ENCODE data around the gene RPL22L1. TPM values are rescaled to one million over a fixed set of nuclear protein-coding genes. Genes with fewer than 3 reads are reported as not detected.
"Not testable (repeated sequence)": the region's sequence is repeated elsewhere in the genome, so short reads cannot be mapped to it uniquely, and the experiment has no call there.

Gene RPL22L1
- total RNA-seq, 1 experiment from 2014 or later: 409 TPM

GRCh38 chr3:170893895-170894294 lies 23.9 kb upstream of the RPL22L1 start:
- POLR2A ChIA-PET: interaction anchor here (0.6 to 1.2 kb wide), 2 partner anchors 20 to 24 kb away, joined by 3 read pairs; no protein-coding TSS in a partner anchor
- BruUV-seq (replicated peaks): no TSS peak
- no peaks in the 10 kb centered on the region for H3K9me3 Mint-ChIP-seq (ENCODE audit: unreplicated experiment)
- intact Hi-C loops (cut with micrococcal nuclease): no loop called here
- DNase-seq (ENCODE audit: unreplicated experiment): no peak
- H3K36me3 Mint-ChIP-seq (ENCODE audit: insufficient read depth, unreplicated experiment): no peaks in the 10 kb centered on the region
- H3K4me1 Mint-ChIP-seq (ENCODE audit: insufficient read depth, unreplicated experiment): no peaks in the 10 kb centered on the region
- no peaks in the 10 kb centered on the region for H3K27me3 Mint-ChIP-seq (ENCODE audit: insufficient read depth, unreplicated experiment)
- no peak for TF ChIP-seq CTCF (IDR thresholded peaks at IDR 0.05; ENCODE audit: unreplicated experiment)
- H3K27ac Mint-ChIP-seq (ENCODE audit: low read depth, unreplicated experiment): no peak overlapping the region
- no peak overlapping the region for H3K4me3 Mint-ChIP-seq (ENCODE audit: unreplicated experiment)
- CTCF ChIA-PET: interaction anchor here (0.6 kb wide), 1 partner anchor 462 kb away, joined by 6 read pairs; no protein-coding TSS in a partner anchor

- no peak for DNase-seq (ENCODE audit: unreplicated experiment)
- Mint-ChIP-seq H3K4me1 (ENCODE audit: insufficient read depth, unreplicated experiment) (no peaks in the 10 kb centered on the region), H3K27ac (ENCODE audit: low read depth, unreplicated experiment) (no peak overlapping the region), H3K4me3 (ENCODE audit: unreplicated experiment) (no peak overlapping the region), H3K36me3 (ENCODE audit: insufficient read depth, unreplicated experiment) (no peaks in the 10 kb centered on the region), H3K27me3 (ENCODE audit: insufficient read depth, unreplicated experiment) (no peaks in the 10 kb centered on the region), H3K9me3 (ENCODE audit: unreplicated experiment) (no peaks in the 10 kb centered on the region)
- ChIA-PET CTCF (interaction anchor here (0.6 kb wide), 1 partner anchor 22 kb away, joined by 6 read pairs; no protein-coding TSS in a partner anchor), POLR2A (interaction anchor here (0.6 kb wide), 1 partner anchor 537 kb away, joined by 3 read pairs; no protein-coding TSS in a partner anchor)
- no TSS peak for BruUV-seq (replicated peaks)
- intact Hi-C loops (cut with micrococcal nuclease): no loop called here
- TF ChIP-seq CTCF (IDR thresholded peaks at IDR 0.05; ENCODE audit: unreplicated experiment): no peak
These were observed 19.6 kb upstream of the RPL22L1 start for GRCh38 chr3:170889630-170890029.

- H3K27ac Mint-ChIP-seq (ENCODE audit: low read depth, unreplicated experiment): no peak overlapping the region
- DNase-seq (ENCODE audit: unreplicated experiment): no peak
- no peak overlapping the region for H3K4me3 Mint-ChIP-seq (ENCODE audit: unreplicated experiment)
- POLR2A ChIA-PET: no interaction called here
- no peaks in the 10 kb centered on the region for H3K27me3 Mint-ChIP-seq (ENCODE audit: insufficient read depth, unreplicated experiment)
- H3K36me3 Mint-ChIP-seq (ENCODE audit: insufficient read depth, unreplicated experiment): no peaks in the 10 kb centered on the region
- H3K4me1 Mint-ChIP-seq (ENCODE audit: insufficient read depth, unreplicated experiment): no peaks in the 10 kb centered on the region
- no peak for TF ChIP-seq CTCF (IDR thresholded peaks at IDR 0.05; ENCODE audit: unreplicated experiment)
- BruUV-seq (replicated peaks): no TSS peak
- intact Hi-C loops (cut with micrococcal nuclease): no loop called here
- CTCF ChIA-PET: no interaction called here
- H3K9me3 Mint-ChIP-seq (ENCODE audit: unreplicated experiment): no peaks in the 10 kb centered on the region
These were observed 19.1 kb upstream of the RPL22L1 start for GRCh38 chr3:170889132-170889531.

GRCh38 chr3:170884109-170884930 lies 14.3 kb upstream of the RPL22L1 start:
- H3K9me3 Mint-ChIP-seq (ENCODE audit: unreplicated experiment); H3K4me3 Mint-ChIP-seq (ENCODE audit: unreplicated experiment); BruUV-seq (replicated peaks); H3K27me3 Mint-ChIP-seq (ENCODE audit: insufficient read depth, unreplicated experiment); H3K27ac Mint-ChIP-seq (ENCODE audit: low read depth, unreplicated experiment); H3K36me3 Mint-ChIP-seq (ENCODE audit: insufficient read depth, unreplicated experiment); H3K4me1 Mint-ChIP-seq (ENCODE audit: insufficient read depth, unreplicated experiment); DNase-seq (ENCODE audit: unreplicated experiment); intact Hi-C loops (cut with micrococcal nuclease): not testable (repeated sequence)
- ChIA-PET POLR2A (interaction anchor here (2.9 kb wide), 1 partner anchor 14 kb away, joined by 17 read pairs; the partner anchor contains the start of gene RPL22L1), CTCF (interaction anchor here (0.7 kb wide), 1 partner anchor 572 kb away, joined by 4 read pairs; no protein-coding TSS in a partner anchor)

GRCh38 chr3:170878688-170879087 lies 8.7 kb upstream of the RPL22L1 start:
- H3K4me1 Mint-ChIP-seq (ENCODE audit: insufficient read depth, unreplicated experiment); H3K4me3 Mint-ChIP-seq (ENCODE audit: unreplicated experiment); POLR2A ChIA-PET; DNase-seq (ENCODE audit: unreplicated experiment); H3K27ac Mint-ChIP-seq (ENCODE audit: low read depth, unreplicated experiment); BruUV-seq (replicated peaks); H3K9me3 Mint-ChIP-seq (ENCODE audit: unreplicated experiment); H3K36me3 Mint-ChIP-seq (ENCODE audit: insufficient read depth, unreplicated experiment); H3K27me3 Mint-ChIP-seq (ENCODE audit: insufficient read depth, unreplicated experiment); CTCF ChIA-PET; intact Hi-C loops (cut with micrococcal nuclease): not testable (repeated sequence)

GRCh38 chr3:170877311-170877710 lies 7.3 kb upstream of the RPL22L1 start:
- intact Hi-C loops (cut with micrococcal nuclease); H3K4me1 Mint-ChIP-seq (ENCODE audit: insufficient read depth, unreplicated experiment); H3K4me3 Mint-ChIP-seq (ENCODE audit: unreplicated experiment); H3K27me3 Mint-ChIP-seq (ENCODE audit: insufficient read depth, unreplicated experiment); H3K27ac Mint-ChIP-seq (ENCODE audit: low read depth, unreplicated experiment); H3K36me3 Mint-ChIP-seq (ENCODE audit: insufficient read depth, unreplicated experiment); DNase-seq (ENCODE audit: unreplicated experiment); BruUV-seq (replicated peaks); CTCF ChIA-PET; H3K9me3 Mint-ChIP-seq (ENCODE audit: unreplicated experiment): not testable (repeated sequence)
- POLR2A ChIA-PET: interaction anchor here (0.7 kb wide), 1 partner anchor 29 kb away, joined by 3 read pairs; no protein-coding TSS in a partner anchor

All from MCF 10A (cell line).